Caco-2 (cell line): Measurements from ENCODE around the gene SLC25A1. TPM values are rescaled to one million over a fixed set of nuclear protein-coding genes. Genes with fewer than 3 reads are reported as not detected.
A peak's percentile ranks its signal among the peaks of the same experiment; 100 is the strongest.

Experiments used
- BruUV-seq: library from RNA; stranded (reverse); fragments of 400-500 nt; replicated peaks from 2 replicates; lab custom pipeline; 2021; lab: Mats Ljungman, UMichigan
- CTCF ChIA-PET: fragments of 300-600 bp; sonication (Branson Sonifier 250); formaldehyde crosslinking; loops from one replicate; lab custom pipeline; 2022; ENCODE audit warnings: antibody characterized with exemption; lab: Charles Lee
- POLR2A ChIA-PET: fragments of 300-600 bp; sonication (Branson Sonifier 250); formaldehyde crosslinking; loops from one replicate; lab custom pipeline; 2022; ENCODE audit warnings: antibody characterized with exemption; lab: Charles Lee
- DNase-seq, 2 experiments: peaks; one replicate each; pipeline versions ENCODE4 v3.0.0 to v3.0.0-alpha.2; 2020 to 2022
- H3K27me3 ChIP-seq: replicated peaks from 2 replicates; pipeline ENCODE4 v1.6.0; 2011; ENCODE audit warnings: low read length; ENCODE audit not compliant: control insufficient read depth, insufficient read depth
- H3K36me3 ChIP-seq: 2 replicates; pipeline ENCODE4 v1.5.1; 2011; ENCODE audit warnings: low read length; ENCODE audit not compliant: control insufficient read depth, insufficient read depth
- H3K4me1 ChIP-seq: fragments of 250-450 bp; sonication (Bioruptor Pico); 2 replicates; pipeline ENCODE4 v1.5.1; 2020; ENCODE audit warnings: mild to moderate bottlenecking
- H3K4me3 ChIP-seq: 2 replicates; pipeline ENCODE4 v1.5.1; 2011; ENCODE audit warnings: low read depth, mild to moderate bottlenecking, control low read depth, low read length
- H3K9me3 ChIP-seq: fragments of 250-450 bp; sonication (Bioruptor Pico); 2 replicates; pipeline ENCODE4 v1.5.1; 2020; ENCODE audit warnings: mild to moderate bottlenecking, moderate library complexity
- H3K27ac Mint-ChIP-seq: one replicate; pipeline ENCODE4 v1.8.0; 2022; ENCODE audit warnings: mixed read lengths; ENCODE audit not compliant: unreplicated experiment
- H3K27me3 Mint-ChIP-seq: one replicate; pipeline ENCODE4 v1.8.0; 2022; ENCODE audit warnings: mixed read lengths; ENCODE audit not compliant: insufficient read depth, unreplicated experiment
- H3K36me3 Mint-ChIP-seq: one replicate; pipeline ENCODE4 v1.8.0; 2022; ENCODE audit warnings: mild to moderate bottlenecking, mixed read lengths; ENCODE audit not compliant: insufficient read depth, unreplicated experiment
- H3K4me1 Mint-ChIP-seq: one replicate; pipeline ENCODE4 v1.8.0; 2022; ENCODE audit warnings: low read depth, mixed read lengths; ENCODE audit not compliant: unreplicated experiment
- H3K4me3 Mint-ChIP-seq: one replicate; pipeline ENCODE4 v1.8.0; 2022; ENCODE audit warnings: mild to moderate bottlenecking, moderate library complexity, mixed read lengths; ENCODE audit not compliant: unreplicated experiment
- H3K9me3 Mint-ChIP-seq: one replicate; pipeline ENCODE4 v1.8.0; 2022; ENCODE audit warnings: mixed read lengths; ENCODE audit not compliant: unreplicated experiment
- CTCF ChIP-seq, 2 experiments: fragments of 200-600 bp in 1 of 2; IDR thresholded peaks; 1 replicate in 1 of 2; 2 replicates in 1 of 2; pipeline versions ENCODE4 v1.5.1 to v1.8.0; 2011 to 2022; ENCODE audit warnings: antibody characterized with exemption in 1 of 2, control low read depth in 1 of 2, inconsistent platforms in 1 of 2, low read depth in 1 of 2, low read length in 1 of 2, mild to moderate bottlenecking in 1 of 2, moderate library complexity in 1 of 2; ENCODE audit not compliant: insufficient read depth in 1 of 2, severe bottlenecking in 1 of 2, unreplicated experiment in 1 of 2
- intact Hi-C: fragments of 100-400 bp; cut with micrococcal nuclease; formaldehyde crosslinking; loops from one replicate; pipeline ENCODE4 v1.10.0; 2022; ENCODE audit not compliant: unreplicated experiment
- total RNA-seq: library from RNA; stranded (reverse); gene quantifications from 2 replicates; pipeline ENCODE4 v1.2.3, GENCODE V29; 2022

SLC25A1 gene
- total RNA-seq, 1 experiment from 2014 or later, result 155 TPM

GRCh38 chr22:19150482-19151328 is 27.8 kb downstream of the SLC25A1 start:
- Mint-ChIP-seq H3K4me3 (peak overlapping the region; percentile 59), H3K4me1 (no peaks in the 10 kb centered on the region)
- POLR2A ChIA-PET, result no interaction called here

GRCh38 chr22:19149991-19150390 is 28.5 kb downstream of the SLC25A1 start, which contains the start of gene GSC2:
TSS of gene GSC2 (minus strand) at chr22:19150292. CDS start at chr22:19150283, 9 bp downstream.
- H3K4me3 ChIP-seq, result peak within 1 kb of the TSS; percentile 27
- TF ChIP-seq CTCF (IDR thresholded peaks at IDR 0.05; ENCODE audit: insufficient read depth in 1 of 2, low read depth in 1 of 2, low read length in 1 of 2, severe bottlenecking in 1 of 2, unreplicated experiment in 1 of 2), result no peak
- ChIA-PET POLR2A (interaction anchor here (0.5 kb wide), 1 partner anchor 13 kb away, joined by 6 read pairs; no protein-coding TSS in a partner anchor), CTCF (no interaction called here)
- H3K9me3 ChIP-seq, result no peaks in the 10 kb centered on the region
- Mint-ChIP-seq H3K27me3 (peaks cover 20% of the 10 kb centered on the region), H3K27ac (no peak within 1 kb of the TSS), H3K4me1 (no peaks in the 10 kb centered on the region), H3K9me3 (no peaks in the 10 kb centered on the region), H3K4me3 (peak within 1 kb of the TSS; percentile 59), H3K36me3 (no peaks in the 10 kb centered on the region)
- no peaks in the 10 kb centered on the region for H3K36me3 ChIP-seq
- intact Hi-C loops, result no loop called here
- H3K4me1 ChIP-seq, result no peaks in the 10 kb centered on the region
- no peaks in the 10 kb centered on the region for H3K27me3 ChIP-seq
- no peak for DNase-seq
- BruUV-seq, result no TSS peak

More at GRCh38 chr22:19150482-19151328, 27.8 kb downstream of the SLC25A1 start:
- H3K36me3 ChIP-seq, result no peaks in the 10 kb centered on the region
- H3K9me3 Mint-ChIP-seq, result no peaks in the 10 kb centered on the region
- TF ChIP-seq CTCF (IDR thresholded peaks at IDR 0.05; ENCODE audit: insufficient read depth in 1 of 2, low read depth in 1 of 2, low read length in 1 of 2, severe bottlenecking in 1 of 2, unreplicated experiment in 1 of 2), result no peak
- H3K27me3 Mint-ChIP-seq, result peaks cover 20% of the 10 kb centered on the region
- no peaks in the 10 kb centered on the region for H3K36me3 Mint-ChIP-seq
- CTCF ChIA-PET, result interaction anchor here (1.6 kb wide), 1 partner anchor 28 kb away, joined by 3 read pairs; the partner anchor contains the start of gene SLC25A1
- intact Hi-C loops, result no loop called here
- H3K9me3 ChIP-seq, result no peaks in the 10 kb centered on the region
- BruUV-seq, result no TSS peak
- DNase-seq, result no peak
- no peaks in the 10 kb centered on the region for H3K4me1 ChIP-seq
- no peak overlapping the region for H3K27ac Mint-ChIP-seq
- no peaks in the 10 kb centered on the region for H3K27me3 ChIP-seq
- H3K4me3 ChIP-seq, result no peak overlapping the region

GRCh38 chr22:19149047-19149883 is 29.3 kb downstream of the SLC25A1 start:
- Histone ChIP-seq H3K4me3 (peak overlapping the region; percentile 27), H3K36me3 (no peaks in the 10 kb centered on the region), H3K4me1 (no peaks in the 10 kb centered on the region), H3K9me3 (no peaks in the 10 kb centered on the region), H3K27me3 (no peaks in the 10 kb centered on the region)
- ChIA-PET POLR2A (no interaction called here), CTCF (no interaction called here)
- peak in 1 of 2 experiments; percentile 34 for DNase-seq
- Mint-ChIP-seq H3K4me1 (peaks cover 2% of the 10 kb centered on the region), H3K36me3 (peaks cover 5% of the 10 kb centered on the region), H3K27ac (no peak overlapping the region), H3K27me3 (peaks cover 20% of the 10 kb centered on the region), H3K4me3 (no peak overlapping the region), H3K9me3 (no peaks in the 10 kb centered on the region)
- intact Hi-C loops, result no loop called here
- BruUV-seq, result no TSS peak
- TF ChIP-seq CTCF (IDR thresholded peaks at IDR 0.05; ENCODE audit: insufficient read depth in 1 of 2, low read depth in 1 of 2, low read length in 1 of 2, severe bottlenecking in 1 of 2, unreplicated experiment in 1 of 2), result no peak
